Stimulated activated CD4-positive, alpha-beta T cell treated with anti-CD3 and anti-CD28 coated beads, Interleukin-4, amount 100 ng/mL, for 1 hour (primary cell): ENCODE measurements around the gene SERPINA3.
"Not testable (repeated sequence)": the region's sequence is repeated elsewhere in the genome, so short reads cannot be mapped to it uniquely, and the experiment has no call there.

Experiments
- DNase-seq: peaks from one replicate; pipeline ENCODE4 v3.0.0-alpha.2; 2020

The SERPINA3 gene

DNA sequence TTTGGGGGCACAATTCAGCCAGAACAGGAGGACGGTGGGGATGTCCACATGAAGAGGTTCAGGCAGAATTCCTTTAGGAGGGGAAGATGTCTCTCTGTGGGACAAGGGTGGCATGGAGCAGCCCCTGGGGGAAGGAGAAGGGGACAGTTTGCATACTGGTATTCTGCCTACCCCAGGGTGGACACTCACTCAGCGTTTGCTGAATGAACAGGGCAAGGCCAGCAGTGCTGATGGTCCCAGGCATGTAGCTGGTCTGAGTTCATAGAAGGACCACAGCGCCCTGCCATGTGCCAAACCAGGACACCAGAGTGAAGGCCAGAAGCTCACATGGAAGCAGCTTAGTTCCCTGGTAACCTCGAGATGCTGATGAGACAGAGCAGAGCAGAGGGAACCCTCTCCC, 25.6 kb upstream of the SERPINA3 start:
- no peak for DNase-seq

DNA sequence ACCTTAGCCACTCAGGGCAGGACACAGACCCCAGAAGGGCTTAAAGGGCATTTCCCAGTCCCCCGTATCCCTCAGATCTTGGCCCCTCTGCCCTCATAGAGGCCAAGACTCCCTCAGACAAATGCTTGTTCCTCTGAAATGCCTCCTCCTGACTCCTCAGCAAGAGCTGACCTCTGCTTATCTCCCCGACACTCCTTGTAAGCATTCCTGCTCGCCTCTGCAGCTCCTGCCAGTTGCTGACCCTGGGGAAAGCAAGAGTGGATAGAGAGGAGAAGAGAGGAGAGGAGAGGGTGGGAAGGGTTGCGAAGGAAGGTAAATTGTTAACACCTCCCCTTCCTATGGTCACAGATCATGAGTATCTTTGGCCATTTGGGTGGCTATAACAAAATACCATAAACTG, 23.9 kb upstream of the SERPINA3 start:
- no peak for DNase-seq

DNA sequence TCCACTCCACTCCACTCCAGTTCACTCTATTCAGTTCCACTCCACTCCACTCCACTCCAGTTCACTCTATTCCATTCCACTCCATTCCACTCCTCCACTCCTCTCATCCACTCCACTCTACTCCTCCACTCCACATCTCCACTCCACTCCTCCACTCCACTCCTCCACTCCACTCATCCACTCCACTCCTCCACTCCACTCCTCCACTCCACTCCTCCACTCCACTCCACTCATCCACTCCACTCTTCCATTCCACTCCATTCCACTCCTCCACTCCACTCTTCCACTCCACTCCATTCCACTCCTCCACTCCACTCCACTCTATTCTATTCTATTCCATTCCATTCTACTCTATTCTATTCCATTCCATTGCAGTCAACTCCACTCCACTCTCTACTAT, 21.1 kb upstream of the SERPINA3 start:
- no peak for DNase-seq

DNA sequence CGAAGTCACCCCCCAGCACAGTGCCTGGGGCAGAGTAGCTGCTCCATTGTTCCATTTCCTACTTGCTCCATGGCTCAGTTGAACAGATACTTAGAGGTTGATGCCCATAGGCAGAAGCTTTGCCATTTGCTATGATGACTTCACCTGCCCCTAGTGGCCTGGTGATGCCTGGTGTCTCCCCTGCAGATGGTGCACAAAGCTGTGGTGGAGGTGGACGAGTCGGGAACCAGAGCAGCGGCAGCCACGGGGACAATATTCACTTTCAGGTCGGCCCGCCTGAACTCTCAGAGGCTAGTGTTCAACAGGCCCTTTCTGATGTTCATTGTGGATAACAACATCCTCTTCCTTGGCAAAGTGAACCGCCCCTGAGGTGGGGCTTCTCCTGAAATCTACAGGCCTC, 20.3 kb upstream of the SERPINA3 start:
- DNase-seq, result no peak

DNA sequence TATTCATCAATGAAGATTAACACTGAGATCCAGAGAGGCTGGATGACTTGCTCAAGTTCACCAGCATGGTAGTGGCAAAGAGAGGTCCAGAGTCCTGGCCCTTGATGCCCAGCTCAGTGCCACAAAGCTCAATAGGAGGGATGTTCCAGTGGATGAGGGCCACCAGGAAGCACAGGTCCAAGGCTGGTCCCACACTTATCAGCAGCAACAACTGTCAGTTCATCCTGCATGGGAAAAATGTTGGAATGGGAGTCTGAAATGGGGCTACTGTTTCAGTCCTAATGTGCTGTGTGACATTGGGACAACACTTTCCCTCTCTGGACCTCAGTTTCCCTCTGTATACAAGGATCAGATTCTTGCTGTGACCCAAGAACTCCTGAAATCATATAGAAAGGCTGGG, 19.7 kb upstream of the SERPINA3 start:
- DNase-seq, result no peak

DNA sequence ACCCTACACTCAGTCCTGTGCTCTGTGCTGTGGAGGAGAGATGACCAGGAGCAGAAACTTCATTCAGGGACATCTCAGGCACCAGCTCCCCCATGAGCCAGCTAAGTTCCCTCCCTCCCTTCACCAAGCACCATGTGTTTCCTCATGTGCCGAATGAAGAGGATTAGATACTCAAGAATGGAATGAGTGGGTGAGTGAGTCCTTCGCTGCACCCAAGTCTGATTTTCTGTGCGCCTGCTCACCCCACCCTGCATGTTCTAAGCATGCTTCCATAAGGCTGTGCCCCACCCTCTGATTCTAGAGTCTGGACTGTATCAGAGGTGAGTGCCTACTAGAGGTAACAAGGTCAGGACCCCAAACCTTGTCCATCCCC, 18.8 kb upstream of the SERPINA3 start:
- no peak for DNase-seq

DNA sequence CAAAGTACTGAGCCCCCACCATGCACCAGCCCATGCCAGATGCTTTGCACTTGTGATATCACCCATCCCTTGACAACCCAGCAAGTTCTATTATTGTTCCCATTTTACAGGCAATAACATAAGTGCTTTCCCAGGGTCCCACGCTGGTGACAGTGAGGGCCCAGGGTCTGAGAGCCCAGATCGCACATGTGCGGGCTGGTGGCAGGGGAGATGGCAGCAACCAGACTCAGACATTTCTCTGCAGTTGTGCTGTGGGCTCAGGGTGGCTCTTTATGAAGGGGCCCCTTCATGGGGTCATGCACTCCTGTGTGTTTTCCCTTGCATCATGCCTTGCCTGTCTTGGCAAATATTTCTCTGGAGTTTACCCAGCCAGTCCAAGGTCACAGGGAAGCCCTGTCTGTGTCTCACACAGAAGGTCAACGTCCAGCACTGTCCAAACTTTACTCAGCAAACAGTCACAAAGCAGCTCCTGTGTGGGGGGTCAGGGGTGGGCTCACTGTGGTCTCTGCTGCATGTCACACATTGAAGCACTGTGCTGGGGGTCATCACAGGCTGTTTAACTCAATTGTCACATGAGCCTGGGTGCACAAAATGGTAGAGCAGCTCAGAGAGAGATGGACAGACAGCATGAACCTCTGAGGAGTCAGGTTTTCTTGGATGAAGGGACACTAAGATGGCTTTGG, 18.3 kb upstream of the SERPINA3 start:
- no peak for DNase-seq

DNA sequence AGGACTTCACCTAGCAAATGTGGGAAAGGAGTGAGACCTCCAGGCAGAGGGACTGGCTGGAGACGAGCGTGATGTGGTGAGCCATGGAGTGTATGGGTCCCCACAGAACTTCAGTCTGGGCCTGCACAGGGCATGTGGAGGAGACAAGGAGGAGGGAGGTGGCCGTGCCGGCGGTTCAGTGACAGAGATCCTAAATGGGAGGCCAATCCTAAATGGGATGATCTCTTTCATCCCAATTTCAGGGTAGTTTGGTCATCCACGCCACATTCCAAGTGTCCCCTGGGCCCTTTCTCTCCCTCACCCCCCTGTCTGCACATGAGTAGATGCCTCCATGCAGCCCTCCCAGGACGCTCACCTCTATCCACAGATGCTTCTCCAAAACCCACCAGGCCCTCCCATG, 17.8 kb upstream of the SERPINA3 start:
- no peak for DNase-seq

DNA sequence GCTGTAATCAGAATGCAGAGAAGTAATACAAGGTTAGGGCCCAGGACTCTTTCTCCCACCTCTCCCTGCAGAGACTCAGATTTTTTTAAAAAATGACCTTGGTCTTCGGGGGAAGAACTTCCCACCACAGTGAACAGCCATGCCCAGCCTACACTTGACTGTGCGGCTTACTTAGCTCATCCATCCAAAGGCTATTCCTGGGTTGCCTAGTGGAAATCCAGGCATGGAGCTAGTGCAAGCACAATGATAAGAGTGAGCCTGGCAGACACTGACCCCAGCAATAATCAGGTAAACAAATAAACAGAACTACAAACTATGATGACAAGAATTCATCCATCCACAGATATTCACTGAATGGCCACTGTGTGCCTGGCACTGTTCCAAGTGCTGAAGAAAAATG, 16.3 kb upstream of the SERPINA3 start:
- no peak for DNase-seq

DNA sequence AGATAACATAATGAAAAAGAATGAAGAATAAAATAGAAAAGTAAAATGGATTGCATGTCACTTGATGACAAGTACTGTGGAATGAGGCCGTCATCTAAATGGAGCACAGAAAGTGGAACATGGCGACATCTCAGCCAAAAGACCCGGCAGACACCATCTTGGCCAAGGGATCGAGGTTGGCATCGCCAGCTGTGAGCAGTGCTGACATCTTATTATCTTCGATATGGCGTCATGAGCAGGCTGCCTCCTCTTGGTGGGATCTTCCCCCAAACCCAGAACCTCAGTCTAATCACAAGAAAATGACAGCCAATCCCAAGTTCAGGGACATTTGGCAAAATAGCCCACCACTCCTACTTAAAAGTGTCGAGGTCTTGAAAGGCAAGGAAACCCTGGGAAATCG, 15.8 kb upstream of the SERPINA3 start:
- no peak for DNase-seq

DNA sequence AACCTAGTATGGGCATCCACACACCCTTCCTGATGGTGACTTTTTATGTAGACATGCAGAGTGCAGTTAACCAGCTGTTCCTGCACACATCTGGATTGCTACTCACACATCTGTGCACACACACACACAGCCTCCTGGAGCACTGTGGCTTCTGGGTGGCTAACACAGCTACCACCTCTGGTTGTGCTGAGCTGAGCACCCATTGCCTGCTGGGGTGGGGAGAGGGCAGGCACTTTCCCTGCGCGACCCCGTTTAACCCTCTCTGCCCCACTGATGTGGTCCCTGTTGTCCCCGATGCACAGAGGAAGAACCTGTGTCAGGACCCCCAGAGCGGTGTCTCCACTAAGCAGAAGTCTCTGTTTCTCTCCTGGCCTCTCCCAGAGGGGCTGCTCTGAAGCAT, 14.4 kb upstream of the SERPINA3 start:
- no peak for DNase-seq

DNA sequence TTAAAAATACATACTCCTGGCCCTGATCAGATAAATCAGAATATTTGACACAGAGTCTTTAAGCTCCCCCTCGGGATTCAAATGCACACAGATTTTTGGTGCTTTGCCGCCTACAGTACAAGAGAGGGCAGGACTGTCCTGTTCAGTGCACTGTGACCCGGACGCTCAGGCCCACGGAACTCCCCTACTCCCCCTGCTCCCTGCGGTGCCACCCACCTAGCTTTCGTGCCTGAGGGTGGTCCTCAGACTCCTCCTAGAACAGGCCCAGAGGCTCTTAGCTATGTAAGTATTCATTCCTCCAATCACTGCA, 13.7 kb upstream of the SERPINA3 start:
- no peak for DNase-seq

DNA sequence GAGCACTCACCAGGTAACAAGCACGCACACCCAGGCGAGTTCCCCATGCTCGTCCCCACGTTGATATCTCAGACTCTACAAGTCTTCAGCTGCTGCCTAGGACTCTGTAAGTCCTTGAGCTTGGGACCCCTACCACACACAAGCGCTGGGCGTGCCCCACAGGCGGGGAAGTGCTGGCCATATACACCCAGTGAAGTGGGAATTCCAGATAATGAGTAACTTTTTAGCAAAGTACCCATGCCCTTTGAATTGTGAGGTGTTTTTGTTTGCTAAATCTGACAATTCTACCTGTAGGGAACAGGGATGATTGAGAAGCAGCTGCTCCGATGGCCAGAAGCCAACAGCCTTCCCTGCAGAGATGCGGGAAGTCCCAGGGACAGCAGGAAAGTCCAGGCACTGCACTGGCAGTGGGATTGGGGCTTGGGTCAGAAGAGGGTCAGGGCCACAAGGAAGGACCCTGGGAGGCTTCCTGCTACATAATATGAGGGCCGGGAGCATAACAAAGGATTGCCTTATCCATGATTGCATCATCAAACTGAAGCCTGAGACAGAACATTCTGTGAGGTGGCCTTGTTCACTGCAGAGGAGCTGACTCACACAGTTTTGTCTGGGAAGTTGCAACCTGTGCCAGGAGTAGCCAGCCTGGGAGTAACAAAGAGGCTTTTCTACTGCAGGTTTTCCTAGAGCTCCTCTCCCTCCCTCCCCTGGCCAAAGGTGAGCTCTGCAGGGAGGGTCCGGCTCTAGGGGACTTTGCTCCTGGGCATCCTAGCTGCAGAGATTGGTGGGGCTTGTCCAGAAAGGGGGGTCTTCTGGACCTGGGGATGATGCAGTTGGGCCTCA, 13.2 kb upstream of the SERPINA3 start:
- no peak for DNase-seq

DNA sequence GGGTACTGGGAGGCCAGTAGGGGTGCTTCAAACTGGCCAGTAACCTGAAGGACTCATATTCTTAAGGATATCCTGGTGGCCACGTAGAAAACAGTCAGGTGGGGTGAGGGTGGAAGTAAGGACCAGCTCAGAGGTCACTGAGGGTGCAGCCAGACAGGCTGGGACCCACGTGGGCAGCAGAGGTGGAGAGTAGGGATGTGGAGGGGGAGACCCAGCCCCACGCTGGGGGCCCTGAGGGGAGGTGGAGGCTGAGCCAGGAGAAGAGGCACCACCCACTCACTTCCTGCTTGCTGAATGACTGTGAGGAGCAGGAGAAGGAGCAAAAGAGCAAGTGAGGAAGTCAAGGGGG, 12.6 kb upstream of the SERPINA3 start:
- DNase-seq, result no peak

DNA sequence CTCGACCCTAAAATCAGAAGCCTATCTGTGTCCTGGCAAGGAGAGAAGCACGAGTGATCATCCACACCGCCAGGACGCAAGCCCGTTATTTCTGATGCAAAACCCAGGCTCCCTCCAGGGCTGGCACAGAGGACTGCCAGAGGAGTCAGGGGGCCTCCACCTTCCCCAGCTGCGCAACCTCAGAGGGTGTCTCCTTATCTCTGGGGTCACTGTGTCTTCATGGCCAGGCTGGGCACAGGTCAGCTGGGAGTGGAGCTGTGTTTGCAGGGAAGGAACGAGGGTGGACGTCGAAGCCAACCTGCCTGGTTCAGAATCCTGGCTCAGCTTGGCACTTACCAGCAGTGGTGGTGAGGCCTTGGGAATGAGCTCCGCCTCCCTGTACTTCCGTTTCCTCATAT, 12.0 kb upstream of the SERPINA3 start:
- DNase-seq, result no peak

DNA sequence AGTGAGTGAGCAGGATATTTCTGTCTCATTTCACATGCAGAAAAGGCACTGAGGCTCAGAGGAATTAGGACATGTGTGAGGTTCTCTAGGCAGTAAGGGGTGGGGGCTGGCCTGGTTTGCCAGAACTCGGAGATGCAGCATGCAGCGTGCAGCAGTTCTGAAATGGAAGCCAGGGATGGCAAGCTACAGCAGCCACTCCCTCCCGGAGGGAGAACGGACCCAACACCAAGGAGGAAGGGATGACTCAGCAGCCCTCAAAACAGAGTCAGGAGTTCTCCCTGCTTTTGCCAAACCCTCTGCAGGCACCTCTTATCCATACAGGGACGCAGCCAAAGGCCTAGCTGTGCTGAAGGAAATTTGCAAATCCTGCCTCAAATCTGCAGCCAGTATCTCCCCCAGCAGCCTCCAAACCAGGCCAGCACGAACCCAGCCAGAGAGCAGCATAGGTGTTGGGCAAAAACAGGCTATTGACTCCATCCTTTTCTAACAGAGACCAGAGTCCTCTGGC, 10.3 kb upstream of the SERPINA3 start:
- no peak for DNase-seq

DNA sequence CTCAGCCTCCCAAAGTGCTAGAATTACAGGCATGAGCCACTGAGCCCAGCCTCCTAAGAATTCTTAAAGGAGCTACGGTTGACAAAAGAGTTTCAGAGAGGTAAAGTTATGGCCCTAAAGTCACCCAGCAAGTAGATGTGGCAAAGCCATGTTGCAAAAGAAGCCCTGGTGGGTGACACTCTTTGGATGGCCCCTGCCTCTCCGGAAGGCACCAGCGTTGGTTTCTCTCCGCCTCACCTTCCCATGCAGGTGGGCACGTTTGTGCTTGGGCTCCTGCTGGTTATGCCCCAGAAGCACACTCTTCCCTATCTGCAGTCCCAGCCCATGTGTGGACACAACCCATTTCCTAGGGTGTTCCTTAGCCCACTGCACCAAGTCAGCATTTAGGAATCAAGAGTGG, 9.5 kb upstream of the SERPINA3 start:
- no peak for DNase-seq

DNA sequence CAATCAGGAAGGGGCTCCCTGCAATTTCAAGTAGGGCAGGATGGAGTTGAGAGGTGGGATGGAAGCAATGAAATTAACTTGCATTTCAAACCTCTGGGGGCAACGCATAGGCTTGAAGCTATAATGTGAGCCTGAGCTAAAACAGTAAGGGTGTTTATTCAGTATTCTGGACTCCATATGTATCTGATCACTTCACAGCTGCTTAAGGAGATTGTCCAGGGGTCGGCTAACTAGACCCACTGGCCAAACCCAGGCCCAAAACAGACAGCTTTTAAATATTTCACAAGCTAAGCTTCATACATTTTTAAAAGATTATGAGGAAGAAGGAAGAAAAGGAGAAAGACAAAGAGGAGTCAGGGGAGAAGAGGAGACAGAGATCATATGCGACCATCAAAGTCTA, 6.8 kb upstream of the SERPINA3 start:
- DNase-seq, result no peak

DNA sequence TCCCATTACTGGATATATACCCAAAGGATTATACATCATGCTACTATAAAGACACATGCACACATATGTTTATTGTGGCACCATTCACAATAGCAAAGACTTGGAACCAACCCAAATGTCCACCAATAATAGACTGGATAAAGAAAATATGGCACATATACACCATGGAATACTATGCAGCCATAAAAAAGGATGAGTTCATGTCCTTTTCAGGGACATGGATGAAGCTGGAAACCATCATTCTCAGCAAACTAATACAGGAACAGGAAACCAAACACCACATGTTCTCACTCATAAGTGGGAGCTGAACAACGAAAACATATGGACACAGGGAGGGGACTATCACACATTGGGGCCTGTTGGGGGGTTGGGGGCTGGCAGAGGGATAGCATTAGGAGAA, 3.2 kb upstream of the SERPINA3 start:
- not testable (repeated sequence) for DNase-seq

DNA sequence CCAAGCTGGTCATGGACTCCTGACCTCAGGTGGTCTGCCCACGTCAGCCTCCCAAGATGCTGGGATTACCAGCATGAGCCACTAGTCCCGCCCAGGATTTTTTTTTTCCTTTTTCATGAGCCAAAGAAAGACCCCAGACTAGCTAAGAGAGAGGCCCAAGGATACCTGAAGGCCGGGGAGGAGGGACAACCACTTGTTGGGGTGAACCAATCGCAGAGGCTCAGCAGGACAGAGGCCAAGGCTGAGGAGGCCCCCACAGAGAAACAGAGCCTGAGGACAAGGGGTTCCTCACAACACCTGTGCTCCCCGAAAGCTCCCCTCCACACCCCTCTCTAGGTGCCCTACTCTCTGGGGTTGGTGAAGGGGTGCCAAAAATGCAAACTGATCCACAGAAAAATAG, 1.0 kb upstream of the SERPINA3 start:
- DNase-seq, result no peak

DNA sequence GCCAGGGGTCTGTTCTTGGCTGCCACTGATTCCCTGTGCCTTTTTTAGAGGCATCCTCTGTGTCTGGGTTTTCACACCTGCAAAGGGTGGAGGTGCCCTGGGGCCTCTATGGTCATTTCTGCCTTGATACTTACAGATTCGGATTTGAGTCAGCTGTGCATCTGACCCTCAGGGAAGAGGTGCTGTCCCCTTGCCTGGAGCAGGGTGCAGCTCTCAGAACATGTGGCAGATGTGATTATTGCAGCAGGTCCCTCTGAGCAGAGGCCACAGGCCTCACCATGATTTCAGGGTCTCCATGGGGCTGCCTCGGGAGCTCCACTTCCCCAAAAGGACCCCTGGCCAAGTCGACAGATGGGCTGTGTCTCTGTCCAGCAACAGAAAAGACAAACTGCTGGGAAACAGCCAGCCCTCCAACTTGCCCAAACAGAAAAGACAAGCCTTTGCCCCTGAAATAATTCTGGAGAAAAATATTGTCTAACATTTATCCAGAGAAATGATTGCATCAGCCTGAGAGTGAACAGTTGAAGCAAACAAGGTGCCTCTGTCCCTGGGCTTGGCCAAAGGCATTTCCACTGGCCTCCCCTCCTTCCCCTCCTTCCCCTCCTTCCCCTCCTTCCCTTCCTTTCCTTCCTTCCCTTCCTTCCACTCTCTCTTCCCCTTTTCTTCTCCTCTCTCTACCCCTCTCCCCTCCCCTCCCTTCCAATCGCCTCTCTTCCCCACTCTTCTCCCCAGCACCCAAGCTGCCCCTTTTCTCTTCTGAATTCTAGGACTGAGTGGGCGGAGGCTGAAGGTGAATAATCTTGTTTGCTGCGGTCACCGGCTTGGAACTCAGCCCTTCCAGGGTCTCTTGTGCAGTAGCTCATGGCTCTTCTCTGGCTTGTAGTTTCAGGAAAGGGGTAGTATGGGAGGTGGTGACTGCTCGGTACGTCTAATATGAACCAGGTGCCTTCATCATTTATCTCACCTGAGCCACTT, 676 bp downstream of the SERPINA3 start:
- DNase-seq, result no peak

DNA sequence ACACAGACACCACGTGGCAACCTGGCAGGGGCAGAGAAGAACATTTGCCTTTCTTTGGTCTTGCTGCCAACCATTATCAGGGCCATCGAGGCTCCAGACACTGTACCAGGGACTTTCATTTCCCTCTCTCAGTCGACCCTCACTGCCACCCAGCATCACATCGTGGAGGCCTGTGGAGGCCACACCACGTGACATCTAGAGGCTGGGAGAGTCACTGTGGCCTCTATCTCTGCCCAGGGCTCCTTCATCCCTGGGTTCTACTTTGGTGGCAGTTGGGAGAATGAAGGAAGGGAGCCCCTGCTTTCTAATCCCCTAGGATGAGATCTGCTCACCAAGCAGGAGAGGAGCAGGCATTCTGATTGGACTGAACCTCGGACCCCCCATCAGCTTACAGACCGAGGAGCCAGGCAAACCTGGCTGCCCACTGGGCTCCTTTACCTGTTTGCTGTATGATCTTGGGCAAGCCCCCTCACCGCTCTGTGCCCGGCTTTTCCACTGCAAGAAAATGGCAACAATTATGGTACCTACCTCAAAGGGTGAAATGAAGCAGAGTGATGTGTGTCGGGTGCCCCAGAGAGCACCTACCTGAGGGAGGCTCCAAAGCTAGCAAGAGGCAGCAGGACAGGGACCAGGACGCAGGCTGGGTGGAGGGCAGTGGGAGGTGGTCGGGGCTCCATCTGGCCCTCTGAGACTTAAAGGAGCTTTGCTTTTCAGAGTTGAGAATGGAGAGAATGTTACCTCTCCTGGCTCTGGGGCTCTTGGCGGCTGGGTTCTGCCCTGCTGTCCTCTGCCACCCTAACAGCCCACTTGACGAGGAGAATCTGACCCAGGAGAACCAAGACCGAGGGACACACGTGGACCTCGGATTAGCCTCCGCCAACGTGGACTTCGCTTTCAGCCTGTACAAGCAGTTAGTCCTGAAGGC, 1.8 kb downstream of the SERPINA3 start:
- no peak for DNase-seq

DNA sequence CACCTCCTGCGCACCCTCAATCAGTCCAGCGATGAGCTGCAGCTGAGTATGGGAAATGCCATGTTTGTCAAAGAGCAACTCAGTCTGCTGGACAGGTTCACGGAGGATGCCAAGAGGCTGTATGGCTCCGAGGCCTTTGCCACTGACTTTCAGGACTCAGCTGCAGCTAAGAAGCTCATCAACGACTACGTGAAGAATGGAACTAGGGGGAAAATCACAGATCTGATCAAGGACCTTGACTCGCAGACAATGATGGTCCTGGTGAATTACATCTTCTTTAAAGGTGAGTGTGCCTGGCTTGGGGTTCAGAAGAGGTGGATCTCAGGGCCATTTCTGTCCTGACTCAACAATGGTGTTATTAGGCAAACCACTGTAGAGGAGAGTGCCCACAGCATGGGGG, 2.6 kb downstream of the SERPINA3 start:
- no peak for DNase-seq
